Endothelial cell of umbilical vein (primary cell): Measurements from ENCODE around the gene VPS26C. TPM values are rescaled to one million over a fixed set of nuclear protein-coding genes. Genes with fewer than 3 reads are reported as not detected.

ENCODE experiments used
- BruUV-seq: library from RNA; stranded (reverse); fragments of 400-500 nt; replicated peaks from 2 replicates; lab custom pipeline; 2021; lab: Mats Ljungman, UMichigan
- CTCF ChIA-PET: fragments of 300-600, 350-600 bp; sonication (Branson Sonifier 250); formaldehyde crosslinking; loops from one replicate; lab custom pipeline; 2021; ENCODE audit warnings: antibody characterized with exemption, inconsistent platforms; lab: Charles Lee
- POLR2A ChIA-PET: fragments of 300-600, 350-600 bp; sonication (Branson Sonifier 250); formaldehyde crosslinking; loops from one replicate; lab custom pipeline; 2021; ENCODE audit warnings: antibody characterized with exemption, inconsistent platforms; lab: Charles Lee
- DNase-seq: peaks from one replicate; pipeline ENCODE4 v3.0.0-alpha.2; 2011; ENCODE audit warnings: low read depth, low spot score
- FAIRE-seq: peaks from 2 replicates; lab custom pipeline; 2011; peaks lifted over from hg19 to GRCh38; lab: Jason Lieb, UNC
- H2AFZ ChIP-seq: 2 replicates; pipeline ENCODE4 v1.6.0; 2012; ENCODE audit warnings: low read depth, low read length, control low read depth, inconsistent platforms
- H3K27ac ChIP-seq: 2 replicates; pipeline ENCODE4 v1.5.1; 2011; ENCODE audit warnings: low read depth, mild to moderate bottlenecking, control low read depth, low read length, moderate library complexity; ENCODE audit not compliant: insufficient read depth
- H3K27me3 ChIP-seq, 2 experiments: 2 replicates each; pipeline versions ENCODE4 v1.6.0 to v1.6.1; 2011; ENCODE audit warnings: low read length in 2 of 2, mixed read lengths in 1 of 2; ENCODE audit not compliant: control insufficient read depth in 2 of 2, insufficient read depth in 2 of 2
- H3K36me3 ChIP-seq, 2 experiments: 2 replicates in 1 of 2; 3 replicates in 1 of 2; pipeline ENCODE4 v1.5.1; 2011; ENCODE audit warnings: low read length in 2 of 2, mild to moderate bottlenecking in 1 of 2, moderate library complexity in 1 of 2; ENCODE audit not compliant: control insufficient read depth in 2 of 2, insufficient read depth in 2 of 2; ENCODE audit errors: extremely low read depth in 1 of 2
- H3K4me1 ChIP-seq: 3 replicates; pipeline ENCODE4 v1.5.1; 2011; ENCODE audit warnings: mild to moderate bottlenecking, low read length; ENCODE audit not compliant: control insufficient read depth, insufficient read depth; ENCODE audit errors: extremely low read depth
- H3K4me2 ChIP-seq: 2 replicates; pipeline ENCODE4 v1.6.1; 2011; ENCODE audit warnings: low read length, control low read depth, mixed read lengths; ENCODE audit not compliant: insufficient read depth
- H3K4me3 ChIP-seq, 3 experiments: fragments of 200-600 bp in 1 of 3; sonication (generic), shearing (Covaris generic) in 1 of 3; replicated peaks in 1 of 3; 2 replicates each; pipeline ENCODE4 v1.5.1; 2011 to 2016; ENCODE audit warnings: control low read depth in 3 of 3, low read length in 3 of 3, mild to moderate bottlenecking in 2 of 3, inconsistent platforms in 1 of 3, low read depth in 1 of 3, moderate library complexity in 1 of 3; ENCODE audit not compliant: insufficient read depth in 1 of 3
- H3K79me2 ChIP-seq: 2 replicates; pipeline ENCODE4 v1.6.0; 2012; ENCODE audit warnings: low read length, inconsistent platforms; ENCODE audit not compliant: control insufficient read depth, insufficient read depth
- H3K9ac ChIP-seq: replicated peaks from 2 replicates; pipeline ENCODE3; 2011; ENCODE audit warnings: low read length, control low read depth; ENCODE audit not compliant: insufficient read depth; ENCODE audit errors: extremely low read depth
- H3K9me1 ChIP-seq: replicated peaks from 3 replicates; pipeline ENCODE4 v1.6.0; 2011; ENCODE audit warnings: mild to moderate bottlenecking, low read length; ENCODE audit not compliant: control insufficient read depth, insufficient read depth; ENCODE audit errors: extremely low read depth
- H3K9me3 ChIP-seq: replicated peaks from 2 replicates; pipeline ENCODE4 v1.5.1; 2012; ENCODE audit warnings: low read length, inconsistent platforms; ENCODE audit not compliant: control insufficient read depth, insufficient read depth
- H4K20me1 ChIP-seq: replicated peaks from 2 replicates; pipeline ENCODE3; 2011; ENCODE audit warnings: mild to moderate bottlenecking, low read length; ENCODE audit not compliant: control insufficient read depth, insufficient read depth; ENCODE audit errors: extremely low read depth
- EZH2 ChIP-seq: IDR thresholded peaks from 2 replicates; pipeline ENCODE4 v1.6.1; 2012; ENCODE audit warnings: borderline replicate concordance, low read depth, mild to moderate bottlenecking, moderate library complexity, low read length, inconsistent platforms; ENCODE audit not compliant: severe bottlenecking
- FOS ChIP-seq: IDR thresholded peaks from 2 replicates; pipeline ENCODE4 v1.6.1; 2011; ENCODE audit warnings: mild to moderate bottlenecking, low read length, moderate library complexity, borderline replicate concordance; ENCODE audit not compliant: insufficient read depth
- GATA2 ChIP-seq: IDR thresholded peaks from 2 replicates; pipeline ENCODE4 v1.7.0; 2011; ENCODE audit warnings: low read depth, mild to moderate bottlenecking, moderate library complexity, mixed read lengths, low read length; ENCODE audit not compliant: insufficient read length, insufficient read depth
- JUN ChIP-seq: IDR thresholded peaks from 2 replicates; pipeline ENCODE4 v1.6.1; 2011; ENCODE audit warnings: borderline replicate concordance, low read depth; ENCODE audit not compliant: insufficient read length, insufficient read depth
- MYC ChIP-seq: IDR thresholded peaks from one replicate; pipeline ENCODE4 v1.6.1; 2011; ENCODE audit warnings: mild to moderate bottlenecking, low read depth, low read length
- POLR2A ChIP-seq: IDR thresholded peaks from 2 replicates; pipeline ENCODE4 v1.6.1; 2012; ENCODE audit warnings: low read depth, mild to moderate bottlenecking, control low read depth, low read length
- POLR2AphosphoS5 ChIP-seq: IDR thresholded peaks from 2 replicates; pipeline ENCODE4 v1.6.1; 2012; ENCODE audit warnings: low read depth, mild to moderate bottlenecking, control low read depth, low read length, moderate library complexity; ENCODE audit not compliant: insufficient read depth
- dilution Hi-C: fragments of 300-500 bp; cut with MboI; formaldehyde crosslinking; loops from one replicate; pipeline ENCODE4 v1.15.0; 2019; ENCODE audit warnings: low sequenced_read_pairs; ENCODE audit not compliant: extremely low pct_ligation_motif_present
- intact Hi-C: fragments of 100-400 bp; cut with micrococcal nuclease; formaldehyde crosslinking; loops from one replicate; pipeline ENCODE4 v1.10.0; 2022
- polyA plus RNA-seq, 4 experiments: library from polyadenylated mRNA; depleted of rRNA in 3 of 4; stranded (reverse) in 3 of 4; unstranded in 1 of 4; fragments of >200 nt; gene quantifications; 2 replicates each; pipeline versions ENCODE4 v1.2.1 to v1.2.3, GENCODE V29; 2011 to 2012; ENCODE audit warnings: missing spikeins in 1 of 4
- total RNA-seq: library from RNA; stranded (reverse); gene quantifications from 2 replicates; pipeline ENCODE4 v1.2.3, GENCODE V29; 2021
- TF ChIP-seq, protein P1 (sequence below), 2 donors: IDR thresholded peaks; 1 replicate in 1 of 2; 2 replicates in 1 of 2; pipeline ENCODE4 v1.5.1; 2011; ENCODE audit warnings: low read length in 2 of 2, mild to moderate bottlenecking in 2 of 2, moderate library complexity in 2 of 2, control low read depth in 1 of 2, inconsistent platforms in 1 of 2, low read depth in 1 of 2; ENCODE audit not compliant: insufficient read depth in 1 of 2; ENCODE audit errors: extremely low read depth in 1 of 2
- TF ChIP-seq, protein P2 (sequence below): IDR thresholded peaks from 2 replicates; pipeline ENCODE4 v1.6.1; 2011; ENCODE audit not compliant: insufficient read depth, insufficient read length

Gene VPS26C
- total and polyA plus RNA-seq, 2 donors (not counting 3 experiments of a cell fraction or from before 2014, with no cell fraction given), result 35.2 to 53.7 TPM

DNA sequence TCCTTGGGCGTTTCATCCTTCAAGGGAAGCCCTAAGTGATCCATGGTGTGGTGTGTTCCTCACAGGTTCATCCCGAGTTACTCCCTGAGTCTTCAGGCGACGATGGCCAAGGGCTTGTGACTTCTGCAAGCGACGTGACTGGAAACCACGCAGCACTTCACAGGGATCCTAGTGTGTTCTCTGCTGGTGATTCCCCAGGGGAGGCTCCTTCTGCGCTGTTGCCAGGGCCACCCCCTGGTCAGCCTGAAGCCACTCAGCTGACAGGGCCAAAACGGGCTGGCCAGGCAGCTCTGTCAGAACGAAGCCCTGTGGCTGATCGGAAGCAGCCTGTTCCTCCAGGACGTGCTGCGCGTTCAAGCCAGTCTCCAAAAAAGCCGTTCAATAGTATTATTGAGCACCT is 71.5 kb downstream of the VPS26C start:
- H3K36me3 ChIP-seq, result peaks cover 13 to 15% of the 10 kb centered on the region in 2 experiments
- POLR2A ChIA-PET, result no interaction called here
- no peaks in the 10 kb centered on the region for H3K4me1 ChIP-seq
- H3K9me1 ChIP-seq, result no peaks in the 10 kb centered on the region
- no peaks in the 10 kb centered on the region for H3K27me3 ChIP-seq
- dilution Hi-C loops (no loop called here), intact Hi-C loops (no loop called here)
- no peaks in the 10 kb centered on the region for H4K20me1 ChIP-seq
- no peaks in the 10 kb centered on the region for H3K9me3 ChIP-seq
- TF ChIP-seq JUN (no peak), MYC (no peak), POLR2AphosphoS5 (no peak), FOS (no peak), EZH2 (no peak), GATA2 (no peak), POLR2A (no peak)
- TF ChIP-seq, protein P1, sequence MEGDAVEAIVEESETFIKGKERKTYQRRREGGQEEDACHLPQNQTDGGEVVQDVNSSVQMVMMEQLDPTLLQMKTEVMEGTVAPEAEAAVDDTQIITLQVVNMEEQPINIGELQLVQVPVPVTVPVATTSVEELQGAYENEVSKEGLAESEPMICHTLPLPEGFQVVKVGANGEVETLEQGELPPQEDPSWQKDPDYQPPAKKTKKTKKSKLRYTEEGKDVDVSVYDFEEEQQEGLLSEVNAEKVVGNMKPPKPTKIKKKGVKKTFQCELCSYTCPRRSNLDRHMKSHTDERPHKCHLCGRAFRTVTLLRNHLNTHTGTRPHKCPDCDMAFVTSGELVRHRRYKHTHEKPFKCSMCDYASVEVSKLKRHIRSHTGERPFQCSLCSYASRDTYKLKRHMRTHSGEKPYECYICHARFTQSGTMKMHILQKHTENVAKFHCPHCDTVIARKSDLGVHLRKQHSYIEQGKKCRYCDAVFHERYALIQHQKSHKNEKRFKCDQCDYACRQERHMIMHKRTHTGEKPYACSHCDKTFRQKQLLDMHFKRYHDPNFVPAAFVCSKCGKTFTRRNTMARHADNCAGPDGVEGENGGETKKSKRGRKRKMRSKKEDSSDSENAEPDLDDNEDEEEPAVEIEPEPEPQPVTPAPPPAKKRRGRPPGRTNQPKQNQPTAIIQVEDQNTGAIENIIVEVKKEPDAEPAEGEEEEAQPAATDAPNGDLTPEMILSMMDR (IDR thresholded peaks at IDR 0.05; ENCODE audit: extremely low read depth in 1 of 2, insufficient read depth in 1 of 2, low read depth in 1 of 2, low read length in 2 of 2), result no peak
- TF ChIP-seq, protein P2, sequence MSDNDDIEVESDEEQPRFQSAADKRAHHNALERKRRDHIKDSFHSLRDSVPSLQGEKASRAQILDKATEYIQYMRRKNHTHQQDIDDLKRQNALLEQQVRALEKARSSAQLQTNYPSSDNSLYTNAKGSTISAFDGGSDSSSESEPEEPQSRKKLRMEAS, result no peak
- FAIRE-seq, result no peak
- no peak overlapping the region for H3K4me3 ChIP-seq
- BruUV-seq, result no TSS peak
- no peak overlapping the region for H3K27ac ChIP-seq
- CTCF ChIA-PET, result no interaction called here
- no peak overlapping the region for H2AFZ ChIP-seq
- H3K9ac ChIP-seq, result no peak overlapping the region
- H3K79me2 ChIP-seq, result no peaks in the 10 kb centered on the region
- DNase-seq, result no peak
- H3K4me2 ChIP-seq, result no peak overlapping the region
